HG03060 (cell line): ENCODE measurements around the gene FCGBP.

Source experiments
- ATAC-seq: cut with Tn5 transposase; IDR thresholded peaks from one replicate; pipeline ENCODE4 v1.9.1; 2021; ENCODE audit warnings: low read depth, moderate number of reproducible peaks; ENCODE audit not compliant: unreplicated experiment

FCGBP gene

DNA sequence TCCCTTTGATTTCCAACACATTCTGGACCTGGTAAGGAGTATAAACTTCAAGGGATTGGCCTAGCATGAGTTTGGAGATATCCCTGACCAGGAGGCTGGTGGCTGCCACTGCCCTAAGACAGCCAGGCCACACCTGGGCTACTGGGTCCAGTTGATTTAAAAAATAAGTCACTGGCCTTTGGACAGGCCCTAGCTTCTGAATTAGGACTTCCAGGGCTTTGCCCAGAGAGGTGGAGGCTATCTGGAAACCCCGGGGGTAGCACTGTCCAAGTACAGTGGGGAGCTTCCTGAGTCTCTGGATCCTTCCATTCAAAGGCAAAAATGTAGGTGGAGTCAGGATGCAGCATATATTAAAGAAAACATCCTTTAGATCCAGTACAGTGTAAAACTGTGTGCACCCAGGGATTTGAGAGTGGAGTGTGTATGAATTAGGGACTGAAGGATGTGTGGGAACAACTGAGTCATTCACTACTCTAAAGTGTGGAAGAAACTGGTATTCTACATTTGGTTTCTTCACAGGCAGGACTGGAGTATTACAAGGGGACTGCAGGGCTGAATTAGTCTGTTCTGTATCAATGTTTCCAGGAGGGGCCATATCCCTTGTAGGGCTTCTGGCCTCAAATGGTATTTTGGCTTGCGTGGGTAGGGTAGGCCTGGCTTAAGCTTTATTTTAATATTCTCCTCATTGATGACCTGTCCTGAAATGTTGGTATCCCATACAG is 14.8 kb upstream of the FCGBP start:
- no peak for ATAC-seq

DNA sequence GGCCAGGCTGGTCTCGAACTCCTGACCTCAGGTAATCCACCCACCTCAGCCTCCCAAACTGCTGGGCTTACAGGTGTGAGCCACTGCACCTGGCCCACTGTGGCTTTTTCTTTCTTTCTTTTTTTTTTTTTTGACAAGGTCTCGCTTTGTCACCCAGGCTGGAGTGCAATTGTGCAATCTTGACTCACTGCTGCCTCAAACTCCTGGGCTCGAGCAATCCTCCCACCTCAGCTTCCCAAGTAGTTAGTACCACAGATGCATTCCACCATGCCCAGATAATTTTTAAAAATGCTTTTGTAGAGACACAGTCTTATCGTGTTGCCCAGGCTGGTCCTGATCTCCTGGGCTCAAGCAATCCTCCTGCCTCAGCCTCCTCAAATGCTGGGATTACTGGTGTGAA is 12.1 kb upstream of the FCGBP start:
- no peak for ATAC-seq

DNA sequence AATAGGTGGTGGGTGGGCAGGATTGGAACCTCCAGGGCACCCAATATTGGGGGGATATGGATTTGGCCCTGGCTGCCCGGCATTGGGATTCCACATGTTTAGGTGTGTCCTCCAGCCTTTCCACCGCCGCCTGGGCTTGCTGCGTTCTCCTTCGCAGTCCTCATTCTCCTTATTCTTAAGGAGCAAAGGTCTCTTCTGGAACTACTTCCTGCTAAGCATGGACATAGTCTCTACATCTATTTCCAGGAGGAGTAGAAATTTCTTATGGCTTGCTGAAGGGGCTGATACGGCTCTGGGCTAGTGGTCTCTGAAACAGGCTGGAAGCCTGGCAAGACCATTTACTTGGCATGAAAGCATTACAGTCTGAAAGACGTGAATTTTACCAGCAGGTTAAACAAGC is 9.2 kb upstream of the FCGBP start:
- no peak for ATAC-seq

DNA sequence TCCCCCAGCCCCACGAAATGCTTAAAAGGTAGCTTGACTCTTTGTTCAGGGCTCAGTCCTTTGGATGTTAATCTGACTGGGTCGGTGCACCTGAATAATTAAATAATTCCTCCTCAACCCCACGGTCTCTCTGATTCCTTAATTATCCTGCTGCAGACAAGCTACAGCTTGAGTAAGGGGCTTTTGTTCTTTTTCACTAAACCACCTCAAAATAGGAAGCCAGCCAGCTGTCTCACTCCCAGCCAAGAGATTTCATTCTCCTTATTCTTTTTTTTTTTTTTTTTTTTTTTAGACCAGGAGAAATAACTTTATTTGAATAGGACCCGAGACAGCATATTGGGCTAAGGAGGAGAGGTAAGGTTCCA is 7.9 kb upstream of the FCGBP start:
- no peak for ATAC-seq

DNA sequence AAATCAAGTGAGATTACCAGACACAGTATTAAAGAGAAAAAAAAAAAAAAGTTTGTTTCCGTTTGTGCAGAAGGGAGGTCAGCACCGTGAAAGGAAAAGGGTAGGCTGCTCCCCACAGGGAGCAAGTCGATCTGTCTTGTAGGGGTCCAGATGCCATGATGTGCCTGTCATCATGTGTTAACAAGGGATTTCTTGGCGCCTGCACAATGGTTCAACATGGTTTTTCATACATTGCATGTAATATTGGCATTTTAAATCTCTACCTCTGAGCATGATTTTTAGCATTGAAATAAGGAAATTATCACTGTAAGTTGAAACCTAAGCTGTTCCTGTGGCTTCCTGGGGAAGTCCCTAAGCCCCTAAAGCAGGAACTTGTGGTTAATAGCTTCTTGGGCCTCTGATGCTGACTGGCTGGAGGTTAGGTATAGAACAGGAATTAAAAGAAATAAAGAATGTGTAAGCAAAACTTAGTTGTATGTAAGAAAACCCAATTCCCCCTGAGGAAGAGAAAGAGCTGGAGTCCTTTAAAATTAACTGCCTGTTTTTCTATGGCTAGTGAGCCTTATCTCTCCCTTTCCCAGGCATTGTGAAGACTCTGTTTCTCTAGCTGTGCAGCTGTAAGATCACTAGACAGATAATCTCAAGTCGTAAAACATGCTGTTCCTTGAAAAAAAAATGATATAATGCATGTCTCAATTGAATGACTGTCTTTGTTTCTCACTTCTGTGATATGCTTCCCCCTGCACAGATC is 7.4 kb upstream of the FCGBP start:
- ATAC-seq = peak; percentile 58

DNA sequence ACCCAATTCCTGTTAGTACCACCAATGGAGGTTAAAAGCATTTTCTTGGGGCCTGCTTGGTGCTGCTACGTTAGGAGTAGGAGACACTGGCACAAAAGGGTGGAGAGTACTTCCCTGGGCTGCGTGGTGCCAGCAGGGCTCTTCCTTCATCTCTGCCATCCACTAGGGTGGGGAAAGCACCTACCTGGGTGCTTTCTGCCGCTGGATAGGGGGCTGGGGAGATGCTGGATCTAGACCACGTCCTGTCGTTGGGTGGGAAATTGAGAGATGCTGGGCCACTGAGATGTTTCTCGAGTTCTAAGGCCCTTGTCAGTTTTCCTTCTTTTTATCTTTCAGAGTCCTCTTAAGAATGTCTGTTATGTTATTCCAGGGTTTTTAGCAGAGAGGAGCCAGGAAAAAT is 6.7 kb upstream of the FCGBP start:
- ATAC-seq = no peak

DNA sequence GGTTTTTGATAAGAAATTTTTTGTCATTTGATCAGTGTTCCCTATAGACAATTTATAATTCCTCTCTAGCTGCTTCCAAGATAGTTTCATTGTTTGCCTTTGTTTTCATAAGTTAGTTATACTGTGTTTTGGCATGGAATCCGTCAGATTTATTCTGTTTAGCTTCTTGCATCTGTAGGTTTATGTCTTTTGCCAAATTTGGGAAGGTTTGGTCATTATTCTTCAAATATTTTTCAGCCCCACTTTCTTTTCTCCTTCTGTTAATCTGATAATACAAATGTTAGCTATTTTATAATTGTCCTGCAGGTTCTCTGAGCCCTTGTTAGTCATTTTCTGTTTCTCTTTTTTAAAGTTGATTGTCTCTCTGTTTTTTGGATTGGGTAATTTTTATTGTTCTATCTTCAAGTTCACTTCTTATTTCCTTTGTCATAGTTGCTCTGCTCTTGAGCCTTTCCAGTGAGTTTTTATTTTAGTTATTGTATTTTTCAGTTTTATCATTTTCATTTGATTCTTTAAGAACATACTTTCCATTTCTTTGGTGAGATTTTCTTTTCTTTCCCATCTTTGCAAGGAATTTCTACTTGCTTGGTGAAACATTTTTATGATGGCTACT is 5.9 kb upstream of the FCGBP start:
- ATAC-seq = no peak

DNA sequence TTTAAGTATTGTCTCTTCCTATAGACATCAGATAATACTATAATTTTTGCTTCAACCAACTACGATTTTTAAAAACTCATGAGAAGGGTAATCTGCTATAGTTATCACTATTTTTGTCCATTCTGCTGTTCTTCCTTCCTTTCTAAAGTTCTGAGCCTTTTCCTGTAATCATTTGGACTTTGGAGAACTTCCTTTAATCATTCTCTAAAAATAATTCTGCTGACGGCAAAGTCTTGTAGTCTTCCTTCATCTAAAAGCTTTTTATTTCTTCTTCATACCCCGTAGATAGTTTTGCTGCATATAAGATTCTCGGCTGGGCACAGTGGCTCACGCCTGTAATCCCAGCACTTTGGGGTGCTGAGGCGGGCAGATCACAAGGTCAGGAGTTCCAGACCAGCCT is 5.1 kb upstream of the FCGBP start:
- no peak for ATAC-seq

DNA sequence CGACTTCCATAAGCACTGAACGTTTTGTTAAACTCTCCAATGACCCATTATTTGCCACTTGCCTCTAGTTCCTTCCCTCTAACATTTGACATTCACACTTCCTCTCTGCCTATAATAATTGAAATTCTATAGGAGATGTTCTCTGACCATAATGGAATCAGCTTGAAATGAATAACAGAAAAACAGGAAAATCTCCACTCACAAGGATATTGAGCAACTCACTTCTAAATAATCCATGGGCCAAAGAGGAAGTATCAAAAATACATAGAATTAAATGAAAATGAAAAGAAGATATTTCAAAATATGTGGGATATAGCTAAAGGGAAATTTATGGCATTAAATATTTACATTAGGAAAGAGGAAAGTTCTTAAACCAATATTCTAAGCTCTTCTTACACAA is 3.4 kb upstream of the FCGBP start:
- ATAC-seq = no peak

DNA sequence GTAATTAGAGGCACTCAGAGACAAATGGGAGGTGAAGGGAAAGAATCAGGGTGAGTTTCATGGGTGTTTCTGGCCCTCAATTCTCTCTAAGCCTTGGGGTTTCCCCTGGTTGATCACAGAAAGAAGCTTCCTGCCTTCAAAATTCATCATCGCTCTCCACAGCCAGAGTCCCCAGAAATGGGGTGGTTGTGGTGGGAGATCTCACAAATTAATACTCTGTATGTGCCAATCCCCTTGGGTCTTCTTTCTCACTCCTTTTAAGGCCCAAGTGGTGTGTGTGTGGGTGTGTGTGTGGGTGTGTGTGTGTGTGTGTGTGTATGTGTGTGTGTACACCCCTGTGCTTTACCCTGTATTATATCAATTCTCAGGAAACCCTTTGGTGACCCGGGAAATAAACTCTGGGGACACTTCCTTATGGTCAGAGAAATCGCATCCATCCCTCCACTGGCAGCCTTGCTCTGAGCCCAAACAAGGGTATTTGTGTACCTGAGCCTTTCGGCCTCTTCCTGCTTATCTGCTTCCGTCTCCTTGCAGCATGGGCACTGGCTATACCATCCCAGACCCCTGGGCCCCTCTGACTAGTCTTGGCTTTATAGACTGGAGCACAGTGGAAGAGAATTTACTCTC is 2.8 kb upstream of the FCGBP start:
- ATAC-seq = no peak

DNA sequence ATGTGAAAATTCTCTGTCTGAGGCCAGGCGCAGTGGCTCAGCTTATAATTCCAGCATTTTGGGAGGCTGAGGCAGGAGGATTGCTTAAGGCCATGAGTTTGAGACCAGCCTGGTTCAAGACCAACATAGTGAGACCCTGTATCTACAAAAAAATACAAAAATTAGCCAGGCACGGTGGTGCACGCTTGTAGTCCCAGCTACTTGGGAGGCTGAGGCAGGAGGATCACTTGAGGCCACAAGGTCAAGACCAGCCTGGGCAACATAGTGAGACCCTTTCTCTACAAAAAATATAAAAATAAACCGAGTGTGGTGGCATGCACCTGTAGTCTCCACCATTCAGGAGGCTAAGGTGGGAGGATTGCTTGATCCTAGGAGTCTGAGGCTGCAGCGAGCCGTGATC is 2.2 kb upstream of the FCGBP start:
- ATAC-seq = no peak

DNA sequence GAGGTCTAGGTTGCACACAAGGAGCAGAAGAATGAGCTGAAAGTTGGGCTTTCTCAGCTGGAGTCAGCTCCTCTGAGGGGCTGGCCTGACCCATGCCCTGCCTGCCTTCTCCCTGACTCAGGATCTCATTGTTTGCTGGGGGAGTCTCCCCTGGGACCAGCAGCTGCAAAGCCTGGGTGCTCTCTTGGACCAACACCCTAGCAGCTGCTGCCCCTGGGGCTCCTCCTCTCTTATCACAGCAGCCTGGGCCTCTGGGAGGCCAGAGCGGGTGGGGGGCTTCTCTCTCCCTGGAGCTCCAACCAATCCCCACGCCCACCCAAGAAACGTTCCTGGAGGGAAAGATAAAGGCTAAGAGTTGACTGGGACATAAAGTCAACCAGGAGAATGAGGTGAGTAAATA is 1.6 kb upstream of the FCGBP start:
- no peak for ATAC-seq

DNA sequence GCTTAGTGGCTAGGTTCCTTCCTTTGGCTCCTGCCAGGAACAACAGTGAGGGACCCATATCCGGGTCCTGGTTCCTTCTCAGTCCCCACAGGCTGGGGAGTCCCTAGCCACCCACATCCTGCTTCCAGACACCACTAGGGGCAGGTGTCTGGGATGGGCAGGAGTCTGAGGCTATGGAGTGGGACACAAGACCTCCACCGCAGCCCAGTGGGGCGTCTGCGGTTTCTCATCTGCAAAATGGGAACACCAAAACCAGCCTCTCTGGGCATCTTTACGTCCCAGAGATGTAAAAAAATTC is 879 bp upstream of the FCGBP start:
- ATAC-seq = no peak

DNA sequence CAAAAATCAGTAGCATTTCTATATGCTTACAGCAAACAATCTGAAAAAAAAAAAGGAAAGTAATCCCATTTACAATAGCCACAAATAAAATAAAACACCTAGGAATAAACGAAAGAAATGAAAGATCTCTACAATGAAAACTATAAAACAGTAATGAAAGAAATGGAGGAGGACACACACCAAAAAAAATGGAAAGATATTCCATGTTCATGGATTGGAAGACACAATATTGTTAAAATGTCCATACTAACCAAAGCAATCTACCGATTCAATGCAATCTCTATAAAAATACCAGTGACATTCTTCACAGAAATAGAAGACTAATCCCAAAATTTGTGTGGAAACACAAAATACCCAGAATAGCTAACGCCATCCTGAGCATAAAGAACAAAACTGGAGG is 4.7 kb downstream of the FCGBP start:
- ATAC-seq = no peak

DNA sequence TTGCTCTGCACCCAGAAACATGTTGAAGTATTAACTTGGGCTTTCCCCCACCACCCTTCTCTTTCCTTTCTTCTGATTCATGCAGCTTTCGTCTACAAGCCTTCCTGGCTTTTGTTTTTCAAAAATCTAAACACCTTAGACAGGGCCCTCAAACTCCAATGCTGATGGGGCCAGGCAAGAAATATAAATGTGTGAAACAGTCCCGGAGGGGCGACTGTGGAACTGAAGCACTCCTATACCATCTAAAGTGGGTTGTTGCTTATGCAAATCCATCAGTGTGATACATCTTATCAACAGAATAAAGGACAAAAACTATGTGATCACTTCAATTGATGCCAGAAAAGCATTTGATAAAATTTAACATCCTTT is 6.1 kb downstream of the FCGBP start:
- ATAC-seq = no peak

DNA sequence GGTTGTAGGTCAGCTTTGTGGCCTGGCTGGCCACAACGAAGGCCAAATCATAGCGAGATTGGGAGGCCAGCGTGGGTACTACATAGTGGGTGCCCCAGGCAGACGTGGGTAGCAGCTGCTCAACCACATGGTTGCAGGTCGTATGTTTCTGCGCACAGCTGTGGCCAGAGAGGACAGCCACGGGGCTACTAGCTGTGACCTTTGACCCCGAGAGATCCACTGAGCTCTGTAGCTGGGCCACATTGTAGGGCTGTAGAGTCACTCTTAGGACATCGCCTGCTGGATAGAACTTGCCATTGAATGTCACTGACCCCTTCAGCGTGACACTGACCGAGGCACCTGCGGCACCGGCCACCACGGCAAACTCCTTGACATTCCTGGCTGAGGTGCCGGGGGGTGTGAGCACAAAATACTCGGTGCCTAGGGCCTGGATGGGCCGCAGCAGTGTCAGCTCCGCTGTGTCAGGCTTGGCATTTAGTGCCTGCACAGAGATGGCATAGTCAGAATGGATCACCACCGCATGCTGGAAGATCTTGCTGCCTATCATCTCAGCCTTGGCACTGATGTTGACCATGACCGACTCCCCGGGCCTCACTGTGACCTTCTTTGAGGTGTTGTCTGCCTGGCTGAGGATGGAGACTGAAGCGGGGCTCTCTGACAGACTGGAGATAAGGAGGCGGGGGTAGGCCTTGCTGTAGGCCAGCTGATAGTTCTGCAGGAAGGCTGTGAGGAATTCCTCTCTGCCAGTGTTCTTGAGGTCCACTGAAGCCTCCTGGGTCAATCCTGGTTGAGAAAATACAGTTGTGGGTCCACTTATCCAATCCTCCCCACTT is 6.7 kb downstream of the FCGBP start:
- no peak for ATAC-seq

DNA sequence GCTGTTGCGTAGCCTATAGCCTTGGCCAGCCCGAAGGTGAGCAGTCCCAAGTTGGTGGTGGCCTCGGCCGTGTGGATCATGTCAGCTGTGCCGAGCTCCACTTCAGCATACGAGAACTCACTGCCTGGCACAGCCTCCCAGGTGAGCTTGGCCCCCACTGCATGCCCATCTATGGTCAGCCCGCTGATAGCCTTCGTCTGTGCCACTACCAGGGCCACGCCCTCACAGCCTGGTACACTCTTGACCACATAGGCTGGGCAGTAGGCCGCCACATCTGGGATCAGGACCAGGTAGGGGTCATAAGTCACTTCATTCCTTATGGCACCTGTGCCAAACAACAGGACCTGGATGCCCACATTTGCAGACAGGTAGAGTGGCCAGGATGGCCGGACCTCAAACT is 7.4 kb downstream of the FCGBP start:
- no peak for ATAC-seq

DNA sequence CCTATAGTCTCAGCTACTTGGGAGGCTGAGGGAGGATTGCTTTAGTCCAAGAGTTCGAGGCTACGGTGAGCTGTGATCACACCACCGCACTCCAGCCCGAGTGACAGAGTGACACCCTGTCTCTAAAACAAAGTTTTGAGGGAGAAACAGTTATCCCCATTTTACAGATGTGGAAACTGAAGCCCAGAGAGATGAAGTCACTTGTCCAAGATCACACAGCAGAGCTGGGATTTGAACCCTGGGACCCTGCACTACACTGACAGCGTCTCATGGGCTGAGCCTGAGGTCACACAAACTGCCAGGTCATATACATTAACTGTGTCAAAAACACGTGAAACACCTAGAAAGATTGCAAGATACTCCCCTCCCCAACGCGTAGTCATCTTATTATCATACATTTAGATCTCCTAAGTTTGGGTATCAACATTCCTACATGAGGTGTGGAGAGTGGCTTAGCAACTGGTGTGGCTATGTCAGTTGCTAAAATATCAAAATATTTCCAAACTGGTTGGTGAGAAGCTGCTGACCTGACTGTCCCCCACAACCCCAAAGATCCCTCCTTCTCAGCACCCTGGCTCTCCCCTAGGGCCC is 8.2 kb downstream of the FCGBP start:
- ATAC-seq = no peak

DNA sequence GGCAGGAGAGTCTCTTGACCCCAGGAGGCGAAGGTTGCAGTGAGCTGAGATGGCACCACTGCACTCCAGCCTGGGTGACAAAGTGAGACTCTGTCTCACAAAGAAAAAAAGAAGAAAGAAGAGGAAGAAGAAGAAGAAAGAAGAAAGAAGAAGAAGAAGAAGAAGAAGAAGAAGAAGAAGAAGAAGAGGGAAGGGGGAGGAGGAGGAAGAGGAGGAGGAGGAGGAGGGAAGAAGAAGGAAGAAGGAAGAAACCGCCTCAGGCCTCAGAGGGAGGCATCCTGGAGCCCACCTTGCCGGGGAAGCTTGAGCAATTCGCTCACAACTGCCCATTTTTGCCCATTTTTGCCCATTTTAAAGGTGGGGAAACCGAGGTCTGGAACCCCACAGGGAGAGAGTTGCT is 9.5 kb downstream of the FCGBP start:
- ATAC-seq = no peak

DNA sequence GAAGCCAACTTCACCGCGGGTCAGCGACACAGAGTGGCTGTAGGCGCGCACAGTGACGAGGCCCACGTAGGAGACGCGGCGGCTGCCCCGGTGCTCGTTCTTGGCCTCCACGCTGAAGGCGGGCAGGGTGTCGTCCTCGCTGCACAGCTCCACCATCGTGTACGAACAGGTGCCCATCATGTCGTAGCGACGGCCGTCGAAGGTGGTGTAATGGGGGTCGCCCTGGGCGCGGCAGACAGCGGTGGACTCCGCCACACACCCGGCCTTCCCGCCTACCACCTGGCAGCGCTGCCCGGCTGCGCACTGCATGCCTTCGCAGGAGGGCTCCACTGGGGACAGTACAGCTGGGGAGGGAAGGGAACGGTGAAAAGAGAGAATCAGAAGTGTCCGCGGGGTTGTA is 10.0 kb downstream of the FCGBP start:
- no peak for ATAC-seq

DNA sequence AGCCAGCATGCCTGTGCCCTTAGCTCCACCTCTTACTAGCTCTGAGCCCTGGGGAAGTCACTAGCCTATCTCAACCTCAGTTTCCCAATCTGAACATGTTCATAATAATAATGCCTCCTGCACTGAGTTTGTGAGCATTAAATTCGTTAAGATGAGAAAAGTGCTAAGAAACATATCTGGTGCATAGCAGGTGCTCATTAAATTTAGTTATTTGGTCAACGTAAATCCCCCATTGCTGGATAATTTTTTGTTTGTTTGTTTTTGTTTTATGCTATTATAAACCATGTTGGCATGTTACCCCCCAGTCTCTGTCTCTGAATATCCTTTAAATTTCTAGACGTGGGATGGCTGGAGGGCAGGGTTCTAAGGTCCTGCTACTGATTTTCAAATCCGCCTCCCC is 10.6 kb downstream of the FCGBP start:
- no peak for ATAC-seq
